ENCODE results near the gene KLHL29. TPM values are rescaled to one million over a fixed set of nuclear protein-coding genes. Genes with fewer than 3 reads are reported as not detected.

KLHL29 gene
- total and polyA plus RNA-seq, 2 donors (not counting 3 experiments of a cell fraction or from before 2014, with no cell fraction given): 4.6 to 12.7 TPM

- Histone ChIP-seq H3K4me2 (ENCODE audit: insufficient read depth, low read length) (no peak overlapping the region), H3K36me3 (ENCODE audit: control insufficient read depth in 2 of 2, extremely low read depth in 1 of 2, insufficient read depth in 2 of 2, low read length in 2 of 2) (no peaks in the 10 kb centered on the region), H3K9me1 (replicated peaks; ENCODE audit: control insufficient read depth, extremely low read depth, insufficient read depth, low read length) (no peaks in the 10 kb centered on the region), H3K79me2 (ENCODE audit: control insufficient read depth, insufficient read depth, low read length) (no peaks in the 10 kb centered on the region), H3K27ac (ENCODE audit: insufficient read depth, low read depth, low read length) (no peak overlapping the region), H3K4me1 (ENCODE audit: control insufficient read depth, extremely low read depth, insufficient read depth, low read length) (no peaks in the 10 kb centered on the region), H3K4me3 (replicated peaks in 1 of 3; ENCODE audit: insufficient read depth in 1 of 3, low read depth in 1 of 3, low read length in 3 of 3) (no peak overlapping the region), H3K9me3 (replicated peaks; ENCODE audit: control insufficient read depth, insufficient read depth, low read length) (no peaks in the 10 kb centered on the region), H2AFZ (ENCODE audit: low read depth, low read length) (no peak overlapping the region), H4K20me1 (replicated peaks; ENCODE audit: control insufficient read depth, extremely low read depth, insufficient read depth, low read length) (no peaks in the 10 kb centered on the region), H3K27me3 (ENCODE audit: control insufficient read depth in 2 of 2, insufficient read depth in 2 of 2, low read length in 2 of 2) (no peaks in the 10 kb centered on the region), H3K9ac (replicated peaks; ENCODE audit: extremely low read depth, insufficient read depth, low read length) (no peak overlapping the region)
- ChIA-PET CTCF (interaction anchor here (1.4 kb wide), 1 partner anchor 13 kb away, joined by 4 read pairs; no protein-coding TSS in a partner anchor), POLR2A (no interaction called here)
- no TSS peak for BruUV-seq (replicated peaks)
- dilution Hi-C loops (cut with MboI; ENCODE audit: extremely low pct_ligation_motif_present, low sequenced_read_pairs): no loop called here
- FAIRE-seq (no peak), DNase-seq (ENCODE audit: low read depth, low spot score) (no peak)
- no peak for TF ChIP-seq CTCF (IDR thresholded peaks at IDR 0.05; ENCODE audit: extremely low read depth in 1 of 2, insufficient read depth in 1 of 2, low read depth in 1 of 2, low read length in 2 of 2)
- no peak for TF ChIP-seq GATA2 (IDR thresholded peaks at IDR 0.05; ENCODE audit: insufficient read depth, insufficient read length, low read depth, low read length)
- TF ChIP-seq MAX (IDR thresholded peaks at IDR 0.05; ENCODE audit: insufficient read depth, insufficient read length): no peak
- no peak for TF ChIP-seq POLR2A (IDR thresholded peaks at IDR 0.05; ENCODE audit: low read depth, low read length)
- TF ChIP-seq EZH2 (IDR thresholded peaks at IDR 0.05; ENCODE audit: borderline replicate concordance, low read depth, low read length, severe bottlenecking): no peak
- TF ChIP-seq MYC (IDR thresholded peaks at IDR 0.05; ENCODE audit: low read depth, low read length): no peak
- no peak for TF ChIP-seq POLR2AphosphoS5 (IDR thresholded peaks at IDR 0.05; ENCODE audit: insufficient read depth, low read depth, low read length)
- TF ChIP-seq JUN (IDR thresholded peaks at IDR 0.05; ENCODE audit: borderline replicate concordance, insufficient read depth, insufficient read length, low read depth): no peak
- no peak for TF ChIP-seq FOS (IDR thresholded peaks at IDR 0.05; ENCODE audit: borderline replicate concordance, insufficient read depth, low read length)
- intact Hi-C loops (cut with micrococcal nuclease): no loop called here
Measured at GRCh38 chr2:23417310-23417709, 32.3 kb downstream of the KLHL29 start.

Measured in endothelial cell of umbilical vein (primary cell).